H1 (cell line): ENCODE results near the gene SEZ6. TPM values are rescaled to one million over a fixed set of nuclear protein-coding genes. Genes with fewer than 3 reads are reported as not detected.

Source experiments
- CTCF ChIA-PET: fragments of 300-600 bp; sonication (Branson Sonifier 250); formaldehyde crosslinking; loops from one replicate; lab custom pipeline; 2021; ENCODE audit not compliant: partially characterized antibody; lab: Charles Lee
- POLR2A ChIA-PET: fragments of 300-600 bp; sonication (Branson Sonifier 250); formaldehyde crosslinking; loops from one replicate; lab custom pipeline; 2021; ENCODE audit warnings: inconsistent platforms; ENCODE audit not compliant: partially characterized antibody; lab: Charles Lee
- DNase-seq, 2 experiments: peaks; one replicate each; pipeline versions ENCODE4 v3.0.0 to v3.0.0-alpha.2; 2010 to 2022; ENCODE audit warnings: low spot score in 2 of 2, low read depth in 1 of 2, mixed read lengths in 1 of 2
- FAIRE-seq: peaks from 2 replicates; lab custom pipeline; 2011; peaks lifted over from hg19 to GRCh38; lab: Jason Lieb, UNC
- H2AFZ ChIP-seq: 2 replicates; pipeline ENCODE4 v1.8.1; 2012; ENCODE audit warnings: low read length, inconsistent platforms
- H2AK5ac ChIP-seq: 2 replicates; pipeline ENCODE4 v1.6.1; 2013; ENCODE audit warnings: low read depth, low read length
- H2BK120ac ChIP-seq: replicated peaks from 2 replicates; pipeline ENCODE3; 2013; ENCODE audit warnings: low read depth, low read length, inconsistent platforms
- H2BK12ac ChIP-seq: 2 replicates; pipeline ENCODE4 v1.6.1; 2013; ENCODE audit warnings: low read depth, low read length
- H2BK15ac ChIP-seq: 2 replicates; pipeline ENCODE4 v1.6.1; 2013; ENCODE audit warnings: low read length
- H2BK20ac ChIP-seq: 2 replicates; pipeline ENCODE4 v1.6.1; 2013; ENCODE audit warnings: low read length
- H2BK5ac ChIP-seq: 2 replicates; pipeline ENCODE4 v1.6.1; 2013; ENCODE audit warnings: low read depth, low read length
- H3K14ac ChIP-seq: 2 replicates; pipeline ENCODE4 v1.6.1; 2013; ENCODE audit warnings: inconsistent platforms; ENCODE audit not compliant: insufficient read length
- H3K18ac ChIP-seq: 2 replicates; pipeline ENCODE4 v1.6.1; 2013; ENCODE audit warnings: low read length; ENCODE audit errors: extremely low read depth
- H3K23ac ChIP-seq: 2 replicates; pipeline ENCODE4 v1.6.1; 2013; ENCODE audit warnings: inconsistent platforms; ENCODE audit not compliant: insufficient read length
- H3K23me2 ChIP-seq: 2 replicates; pipeline ENCODE4 v1.6.1; 2013; ENCODE audit warnings: low read depth, low read length
- H3K27ac ChIP-seq: 2 replicates; pipeline ENCODE4 v1.6.1; 2011; ENCODE audit warnings: low read depth, low read length, inconsistent platforms
- H3K27me3 ChIP-seq, 4 experiments: replicated peaks in 1 of 4; 1 replicate in 1 of 4; 2 replicates in 3 of 4; pipeline versions ENCODE4 v1.6.1 to v1.8.1; 2011 to 2013; ENCODE audit warnings: low read length in 3 of 4, mild to moderate bottlenecking in 3 of 4, inconsistent platforms in 2 of 4, mixed read lengths in 2 of 4, moderate library complexity in 1 of 4; ENCODE audit not compliant: control insufficient read depth in 3 of 4, insufficient read depth in 3 of 4; ENCODE audit errors: extremely low read depth in 1 of 4
- H3K36me3 ChIP-seq, 4 experiments: 2 replicates each; pipeline versions ENCODE4 v1.6.1 to v1.8.1; 2011 to 2013; ENCODE audit warnings: mild to moderate bottlenecking in 4 of 4, low read length in 3 of 4, moderate library complexity in 2 of 4, control low read depth in 1 of 4, inconsistent platforms in 1 of 4; ENCODE audit not compliant: insufficient read depth in 4 of 4, control insufficient read depth in 2 of 4
- H3K4ac ChIP-seq: replicated peaks from 2 replicates; pipeline ENCODE3; 2013; ENCODE audit warnings: low read length, low read depth, mixed read lengths, inconsistent platforms; ENCODE audit not compliant: insufficient read length
- H3K4me1 ChIP-seq, 4 experiments: replicated peaks in 1 of 4; 1 replicate in 1 of 4; 2 replicates in 3 of 4; pipeline versions ENCODE4 v1.6.1 to v1.8.1; 2011 to 2013; ENCODE audit warnings: low read length in 3 of 4, inconsistent platforms in 2 of 4, mixed read lengths in 1 of 4; ENCODE audit not compliant: insufficient read depth in 4 of 4, control insufficient read depth in 3 of 4
- H3K4me2 ChIP-seq, 2 experiments: 2 replicates each; pipeline versions ENCODE4 v1.6.1 to v1.8.1; 2011 to 2013; ENCODE audit warnings: low read depth in 2 of 2, low read length in 2 of 2, control low read depth in 1 of 2, inconsistent platforms in 1 of 2, mild to moderate bottlenecking in 1 of 2; ENCODE audit not compliant: insufficient read depth in 1 of 2
- H3K4me3 ChIP-seq, 4 experiments: fragments of 200-600, 300-600 bp in 1 of 4; sonication (generic), shearing (Covaris generic), sonication (Bioruptor Twin) in 1 of 4; 2 replicates each; pipeline versions ENCODE4 v1.5.1 to v1.8.1; 2011 to 2016; ENCODE audit warnings: low read length in 4 of 4, low read depth in 3 of 4, control low read depth in 2 of 4, inconsistent platforms in 2 of 4, mild to moderate bottlenecking in 2 of 4, mixed read lengths in 1 of 4, moderate library complexity in 1 of 4; ENCODE audit not compliant: insufficient read depth in 2 of 4; ENCODE audit errors: extremely low read depth in 1 of 4
- H3K56ac ChIP-seq: replicated peaks from 2 replicates; pipeline ENCODE3; 2013; ENCODE audit warnings: low read depth, mild to moderate bottlenecking, mixed read lengths, low read length, inconsistent platforms; ENCODE audit not compliant: insufficient read length
- H3K79me1 ChIP-seq: 2 replicates; pipeline ENCODE4 v1.6.1; 2013; ENCODE audit warnings: low read depth, low read length, control low read depth
- H3K79me2 ChIP-seq, 2 experiments: 2 replicates each; pipeline versions ENCODE4 v1.6.1 to v1.8.1; 2012 to 2013; ENCODE audit warnings: low read length in 2 of 2, mild to moderate bottlenecking in 2 of 2, inconsistent platforms in 1 of 2; ENCODE audit not compliant: insufficient read depth in 2 of 2, control insufficient read depth in 1 of 2
- H3K9ac ChIP-seq, 4 experiments: replicated peaks in 1 of 4; 1 replicate in 1 of 4; 2 replicates in 3 of 4; pipeline versions ENCODE4 v1.6.1 to v1.8.1; 2011 to 2013; ENCODE audit warnings: low read depth in 3 of 4, low read length in 3 of 4, control low read depth in 2 of 4, mild to moderate bottlenecking in 2 of 4, moderate library complexity in 2 of 4, inconsistent platforms in 1 of 4; ENCODE audit errors: extremely low read depth in 1 of 4
- H3K9me3 ChIP-seq, 2 experiments: 2 replicates each; pipeline versions ENCODE4 v1.6.1 to v1.8.1; 2012 to 2013; ENCODE audit warnings: mild to moderate bottlenecking in 2 of 2, moderate library complexity in 2 of 2, control low read depth in 1 of 2, inconsistent platforms in 1 of 2, low read depth in 1 of 2, low read length in 1 of 2, mixed read lengths in 1 of 2; ENCODE audit not compliant: insufficient read depth in 2 of 2
- H4K20me1 ChIP-seq, 2 experiments: replicated peaks in 1 of 2; 2 replicates each; pipeline versions ENCODE3 to v1.8.1; 2011 to 2013; ENCODE audit warnings: inconsistent platforms in 2 of 2, low read length in 2 of 2, mild to moderate bottlenecking in 1 of 2; ENCODE audit not compliant: insufficient read depth in 2 of 2, control insufficient read depth in 1 of 2
- H4K5ac ChIP-seq: 2 replicates; pipeline ENCODE4 v1.6.1; 2013; ENCODE audit warnings: low read length, low read depth, mixed read lengths, inconsistent platforms; ENCODE audit not compliant: insufficient read length
- H4K8ac ChIP-seq: 2 replicates; pipeline ENCODE4 v1.8.0; 2013; ENCODE audit warnings: mild to moderate bottlenecking, moderate library complexity, low read length, inconsistent platforms; ENCODE audit not compliant: insufficient read depth; ENCODE audit errors: extremely low read depth
- H4K91ac ChIP-seq: replicated peaks from 2 replicates; pipeline ENCODE3; 2013; ENCODE audit warnings: low read length, mixed read lengths, inconsistent platforms; ENCODE audit not compliant: insufficient read length
- SUZ12 ChIP-seq: fragments of 200-600 bp; sonication (generic); IDR thresholded peaks from 2 replicates; pipeline ENCODE4 v1.6.1; 2012; ENCODE audit warnings: mild to moderate bottlenecking, inconsistent platforms, low read length, moderate library complexity, mixed read lengths
- WGBS, 2 experiments: shearing (Covaris generic) in 1 of 2; methylation state at CpG; one replicate each; pipeline versions ENCODE4 v1.1.6 to v1.1.7; 2013 to 2015; ENCODE audit warnings: low lambda C conversion rate in 2 of 2, mixed read lengths in 2 of 2, inconsistent platforms in 1 of 2, low coverage in 1 of 2, missing lambda C conversion rate in 1 of 2; ENCODE audit not compliant: insufficient replicate concordance in 2 of 2, insufficient coverage in 1 of 2, insufficient read length in 1 of 2; ENCODE audit errors: extremely low coverage in 1 of 2, missing lambda C conversion rate in 1 of 2; 5-methylcytosine and 5-hydroxymethylcytosine counted together
- polyA plus RNA-seq, 7 experiments: library from polyadenylated mRNA; depleted of rRNA in 3 of 7; stranded (reverse) in 5 of 7; unstranded in 2 of 7; fragments of >200 nt in 5 of 7; fragments of 200-250 nt in 2 of 7; gene quantifications; 1 replicate in 5 of 7; 2 replicates in 1 of 7; 4 replicates in 1 of 7; pipeline versions ENCODE4 v1.2.1 to v1.2.3, GENCODE V29; 2011 to 2013; ENCODE audit warnings: missing spikeins in 2 of 7, mixed read lengths in 2 of 7
- total RNA-seq: library from RNA; stranded (reverse); fragmentation: NEBNext Ultra II Directional; extraction: Animal tissue kit (Norgen Biotek cat#: 25700); gene quantifications from 2 replicates; pipeline ENCODE4 v1.2.1, GENCODE V29; 2021

The SEZ6 gene
- total and polyA plus RNA-seq, 2 of the 8 experiments (the other 6 are each of a cell fraction or from before 2014, with no cell fraction given) = 6.9 to 16.1 TPM

DNA sequence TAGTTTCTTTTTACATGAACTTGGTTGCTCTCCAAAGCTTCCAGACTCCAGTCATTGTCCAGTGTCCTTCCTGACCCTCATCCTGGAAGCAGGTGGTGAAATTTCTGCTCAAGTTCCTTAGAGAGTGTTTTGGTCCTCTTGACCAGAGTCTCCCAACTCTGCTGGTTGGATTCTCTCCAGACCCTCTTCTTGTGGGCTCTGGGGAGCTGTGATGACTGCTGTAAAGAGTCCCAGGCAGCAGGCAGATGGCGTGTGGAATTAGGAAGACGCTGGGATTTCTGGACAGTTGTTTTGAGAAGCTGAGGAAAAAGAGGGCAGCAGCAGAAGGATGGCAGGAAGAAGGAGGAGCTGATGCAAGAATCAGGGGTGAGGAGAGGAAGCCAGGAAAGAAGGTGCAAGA lies 1.6 kb upstream of the SEZ6 start:
- peak overlapping the region; percentile 25; the same call in 1 of the 2 replicates for H3K18ac ChIP-seq
- ChIA-PET POLR2A (interaction anchor here (1.6 to 4.6 kb wide), 4 partner anchors 12 to 102 kb away, joined by 3 to 21 read pairs (median 6); no protein-coding TSS in a partner anchor), CTCF (interaction anchor here (0.9 to 17.9 kb wide), 19 partner anchors 9 to 137 kb away, joined by 3 to 239 read pairs (median 4); partner anchors contain the start of gene PIPOX)
- H3K14ac ChIP-seq = no peak overlapping the region
- H2BK12ac ChIP-seq = no peak overlapping the region; the same call in 1 of the 2 replicates
- no peak overlapping the region for H3K4me2 ChIP-seq
- H2BK120ac ChIP-seq = no peak overlapping the region
- peak overlapping the region; percentile 49; the same call in 1 of the 2 replicates for H2BK5ac ChIP-seq
- 81% methylated on average over 2 of the region's 2 CpGs; no CpG with 5 or more reads in 1 of the 2 experiments for WGBS, 2 experiments
- peaks cover 2% of the 10 kb centered on the region; the same call in 1 of the 2 replicates for H3K23me2 ChIP-seq
- no peak overlapping the region for H4K8ac ChIP-seq
- peak overlapping the region; percentile 84; the same call in 1 of the 2 replicates for H2BK20ac ChIP-seq
- H2AK5ac ChIP-seq = no peak overlapping the region
- H3K23ac ChIP-seq = no peak overlapping the region
- H3K36me3 ChIP-seq = no peaks in the 10 kb centered on the region
- no peak overlapping the region for H3K27ac ChIP-seq
- H2BK15ac ChIP-seq = 0 out of 2 replicates have a peak overlapping the region, but pooled peaks have one; percentile 19
- no peak overlapping the region for H3K56ac ChIP-seq
- H3K4me3 ChIP-seq = no peak overlapping the region
- H3K9ac ChIP-seq = no peak overlapping the region
- peaks cover 23 to 52% (median 32%) of the 10 kb centered on the region in 4 experiments for H3K4me1 ChIP-seq
- DNase-seq = no peak
- no peaks in the 10 kb centered on the region for H4K20me1 ChIP-seq
- H4K91ac ChIP-seq = no peak overlapping the region
- no peaks in the 10 kb centered on the region for H3K9me3 ChIP-seq
- H2AFZ ChIP-seq = no peak overlapping the region
- no peak overlapping the region for H3K4ac ChIP-seq
- no peak for TF ChIP-seq SUZ12
- FAIRE-seq = no peak
- H3K79me2 ChIP-seq = no peaks in the 10 kb centered on the region
- H3K79me1 ChIP-seq = no peaks in the 10 kb centered on the region
- no peak overlapping the region for H4K5ac ChIP-seq
- H3K27me3 ChIP-seq = peaks cover 6 to 25% (median 20%) of the 10 kb centered on the region in 4 experiments; a peak in 6 of 7 replicates
